OCI-LY3 (cell line): ENCODE measurements around the gene NUDT4B.
"Not testable (repeated sequence)": the region's sequence is repeated elsewhere in the genome, so short reads cannot be mapped to it uniquely, and the experiment has no call there.

Experiments used
- H2AFZ ChIP-seq: fragments of 200-600, 300-600 bp; shearing (Covaris generic); 2 replicates; pipeline ENCODE4 v1.6.0; 2014; ENCODE audit warnings: antibody characterized with exemption, low read depth, low read length
- H3K27ac ChIP-seq: fragments of 200-600, 300-600 bp; sonication (generic); 2 replicates; pipeline ENCODE4 v1.5.1; 2014; ENCODE audit warnings: mild to moderate bottlenecking, low read length, moderate library complexity, mixed read lengths
- H3K27me3 ChIP-seq: fragments of 200-600, 300-600 bp; sonication (generic); 2 replicates; pipeline ENCODE4 v1.6.1; 2014; ENCODE audit warnings: low read depth, low read length, mixed read lengths
- H3K36me3 ChIP-seq: fragments of 200-600, 300-600 bp; sonication (generic); replicated peaks from 2 replicates; pipeline ENCODE3; 2014; ENCODE audit warnings: low read depth, low read length, mixed read lengths
- H3K4me1 ChIP-seq: fragments of 300-600, 200-600 bp; sonication (generic); 2 replicates; pipeline ENCODE4 v1.6.1; 2014; ENCODE audit warnings: low read length, mixed read lengths
- H3K4me2 ChIP-seq: fragments of 200-600, 300-600 bp; sonication (generic); 2 replicates; pipeline ENCODE4 v1.6.1; 2014; ENCODE audit warnings: low read length, mixed read lengths
- H3K4me3 ChIP-seq: fragments of 300-600, 200-600 bp; sonication (generic); 2 replicates; pipeline ENCODE4 v1.5.1; 2014; ENCODE audit warnings: antibody characterized with exemption, mild to moderate bottlenecking, low read length, moderate library complexity
- H3K79me2 ChIP-seq: fragments of 300-600, 200-600 bp; shearing (Covaris generic); 2 replicates; pipeline ENCODE4 v1.6.1; 2014; ENCODE audit warnings: mild to moderate bottlenecking, low read length, mixed read lengths
- H3K9ac ChIP-seq: fragments of 300-600, 200-600 bp; shearing (Covaris generic); 2 replicates; pipeline ENCODE4 v1.6.0; 2014; ENCODE audit warnings: mild to moderate bottlenecking, low read length, moderate library complexity
- H3K9me3 ChIP-seq: fragments of 200-600, 300-600 bp; shearing (Covaris generic); 2 replicates; pipeline ENCODE4 v1.6.1; 2014; ENCODE audit warnings: low read length, mixed read lengths; ENCODE audit not compliant: insufficient read depth
- H4K20me1 ChIP-seq: fragments of 200-600, 300-600 bp; sonication (generic); 2 replicates; pipeline ENCODE4 v1.6.1; 2016; ENCODE audit warnings: low read length, mixed read lengths; ENCODE audit not compliant: insufficient read depth

Gene NUDT4B

GRCh38 chr1:148780404-148780803 lies 31.8 kb downstream of the NUDT4B start:
- H3K9ac ChIP-seq, H3K4me2 ChIP-seq, H3K36me3 ChIP-seq, H3K79me2 ChIP-seq, H3K4me1 ChIP-seq, H2AFZ ChIP-seq, H3K4me3 ChIP-seq, H3K27me3 ChIP-seq, H4K20me1 ChIP-seq, H3K9me3 ChIP-seq, H3K27ac ChIP-seq: not testable (repeated sequence)

- H3K36me3 ChIP-seq, H3K9me3 ChIP-seq, H3K4me2 ChIP-seq, H3K4me3 ChIP-seq, H3K27me3 ChIP-seq, H3K79me2 ChIP-seq, H4K20me1 ChIP-seq, H3K4me1 ChIP-seq, H3K9ac ChIP-seq, H3K27ac ChIP-seq, H2AFZ ChIP-seq: not testable (repeated sequence)
These were observed 43.0 kb downstream of the NUDT4B start for GRCh38 chr1:148791543-148792099.

GRCh38 chr1:148793762-148794332 lies 45.3 kb downstream of the NUDT4B start:
- not testable (repeated sequence) for H4K20me1 ChIP-seq, H3K79me2 ChIP-seq, H3K27ac ChIP-seq, H3K4me1 ChIP-seq, H2AFZ ChIP-seq, H3K36me3 ChIP-seq, H3K4me2 ChIP-seq, H3K4me3 ChIP-seq, H3K9me3 ChIP-seq, H3K27me3 ChIP-seq, H3K9ac ChIP-seq
